Psoas muscle (tissue), 8 donors: Measurements from ENCODE around the gene STK38. TPM values are rescaled to one million over a fixed set of nuclear protein-coding genes. Genes with fewer than 3 reads are reported as not detected.
"Not testable (repeated sequence)": the region's sequence is repeated elsewhere in the genome, so short reads cannot be mapped to it uniquely, and the experiment has no call there.

Experiments used
- ATAC-seq, 4 donors: fragments of 200-7000 bp; cut with Tn5 transposase; one replicate each; pipeline ENCODE4 v1.9.1; 2020; ENCODE audit warnings: moderate library complexity in 3 of 4, mild to moderate bottlenecking in 2 of 4
- DNase-seq, 2 donors: peaks; one replicate each; pipeline ENCODE4 v3.0.0-alpha.2; 2020
- H3K27ac ChIP-seq: fragments of 200-600 bp; one replicate; pipeline ENCODE4 v1.8.0; 2022
- H3K27me3 ChIP-seq, 3 donors: fragments of 200-600 bp in 1 of 3; one replicate each; pipeline versions ENCODE4 v1.6.1 to v1.8.0; 2013 to 2022; ENCODE audit warnings: low read length in 2 of 3, mild to moderate bottlenecking in 2 of 3, moderate library complexity in 1 of 3; ENCODE audit not compliant: insufficient read depth in 3 of 3
- H3K36me3 ChIP-seq, 2 donors: fragments of 200-600 bp in 1 of 2; one replicate each; pipeline versions ENCODE4 v1.6.1 to v1.8.0; 2013 to 2022; ENCODE audit warnings: low read depth in 1 of 2, mild to moderate bottlenecking in 1 of 2, moderate library complexity in 1 of 2; ENCODE audit not compliant: insufficient read depth in 1 of 2
- H3K4me1 ChIP-seq: fragments of 200-600 bp; one replicate; pipeline ENCODE4 v1.8.0; 2022
- H3K4me3 ChIP-seq: fragments of 200-600 bp; one replicate; pipeline ENCODE4 v1.8.0; 2022; ENCODE audit warnings: mild to moderate bottlenecking
- H3K9me3 ChIP-seq: fragments of 200-600 bp; one replicate; pipeline ENCODE4 v1.8.0; 2022
- CTCF ChIP-seq: fragments of 200-600 bp; IDR thresholded peaks from one replicate; pipeline ENCODE4 v1.8.0; 2022; ENCODE audit warnings: antibody characterized with exemption
- WGBS, 3 donors: extraction: QIAGEN DNeasy Blood & Tissue Kit; methylation state at CpG; one replicate each; pipeline versions ENCODE4 v1.1.6 to v1.1.7; 2013; 5-methylcytosine and 5-hydroxymethylcytosine counted together
- intact Hi-C, 2 donors: fragments of 100-400 bp; cut with DNase I; formaldehyde crosslinking; loops; one replicate each; pipeline versions ENCODE4 v1.11.0 to v1.14.2; 2022
- polyA plus RNA-seq, 3 donors: library from polyadenylated mRNA; stranded (reverse); fragments of 200-250 nt; gene quantifications; one replicate each; pipeline ENCODE4 v1.2.3, GENCODE V29; 2013
- total RNA-seq, 4 donors: library from RNA; stranded (reverse); fragmentation: NEBNext Ultra II Directional in 2 of 4; extraction: Animal tissue kit (Norgen Biotek cat#: 25700) in 2 of 4; gene quantifications; one replicate each; pipeline versions ENCODE4 v1.2.1 to v1.2.4, GENCODE V29; 2021 to 2023
- donor health status: healthy with polysubstance abuse.
- donor health status: DM: no; HTN: no; CAD: no; lungs with moderate emphysema.
- donor health status: Bipolar disorder and iron deficiency.
- donor health status: healthy.
- donor health status: DM: yes; HTN: yes; CAD: no.
- donor health status: DM: no; HTN: no; CAD: no.
- donor health status: DM: no; HTN: no; CAD: no.
- donor health status: DM: yes; HTN: yes; CAD: no.

STK38 gene
- total and polyA plus RNA-seq, 7 donors = 7.7 to 18.9 (median 11.7) TPM

GRCh38 chr6:36484736-36485135 is 62.5 kb downstream of the STK38 start:
- ATAC-seq (no peak), DNase-seq (no peak)
- Histone ChIP-seq H3K4me3 (no peak overlapping the region), H3K27ac (no peak overlapping the region), H3K4me1 (peaks cover 20% of the 10 kb centered on the region), H3K9me3 (no peaks in the 10 kb centered on the region), H3K27me3 (no peaks in the 10 kb centered on the region), H3K36me3 (peaks cover 22 to 96% of the 10 kb centered on the region in 2 donors)
- no peak for TF ChIP-seq CTCF
- intact Hi-C loops = no loop called here
- WGBS, 3 donors = 90 to 92% (median 92%) methylated on average over 5 of the region's 5 CpGs

- DNase-seq, H3K9me3 ChIP-seq, intact Hi-C loops, H3K27me3 ChIP-seq, H3K27ac ChIP-seq, ATAC-seq, H3K4me3 ChIP-seq: not testable (repeated sequence)
- Histone ChIP-seq H3K36me3 (peaks cover 18 to 99% of the 10 kb centered on the region in 2 donors), H3K4me1 (peaks cover 13% of the 10 kb centered on the region)
- WGBS, 3 donors = 46 to 68% (median 51%) methylated on average over 5 of the region's 5 CpGs
These were observed 64.0 kb downstream of the STK38 start for GRCh38 chr6:36483326-36483725.

- Histone ChIP-seq H3K36me3 (peaks cover 3 to 84% of the 10 kb centered on the region in 2 donors), H3K4me3 (no peak overlapping the region), H3K4me1 (peaks cover 5% of the 10 kb centered on the region), H3K27ac (no peak overlapping the region), H3K9me3 (no peaks in the 10 kb centered on the region), H3K27me3 (no peaks in the 10 kb centered on the region)
- intact Hi-C loops = no loop called here
- TF ChIP-seq CTCF = no peak
- WGBS, 3 donors = 78 to 97% (median 83%) methylated on average over 1 of the region's 1 CpG
- ATAC-seq = no peak
- no peak for DNase-seq
These were observed 68.0 kb downstream of the STK38 start for GRCh38 chr6:36479256-36479655.

- no peaks in the 10 kb centered on the region for H3K9me3 ChIP-seq
- no peak overlapping the region for H3K27ac ChIP-seq
- no peak overlapping the region for H3K4me3 ChIP-seq
- DNase-seq (no peak), ATAC-seq (no peak)
- intact Hi-C loops = no loop called here
- no peak for TF ChIP-seq CTCF
- no peaks in the 10 kb centered on the region for H3K27me3 ChIP-seq
- peaks cover 5% of the 10 kb centered on the region for H3K4me1 ChIP-seq
- H3K36me3 ChIP-seq = peaks cover 3 to 82% of the 10 kb centered on the region in 2 donors
- WGBS, 3 donors = 94 to 100% (median 100%) methylated on average over 1 to 2 of the region's 2 CpGs
These were observed 69.2 kb downstream of the STK38 start for GRCh38 chr6:36478051-36478526.

- 72 to 90% (median 84%) methylated on average over 3 of the region's 3 CpGs for WGBS, 3 donors
These were observed 77.3 kb downstream of the STK38 start for GRCh38 chr6:36469946-36470345.

More at GRCh38 chr6:36469946-36470345, 77.3 kb downstream of the STK38 start:
- no peaks in the 10 kb centered on the region for H3K4me1 ChIP-seq
- no peak for TF ChIP-seq CTCF
- ATAC-seq (no peak), DNase-seq (no peak)
- H3K27me3 ChIP-seq = no peaks in the 10 kb centered on the region
- intact Hi-C loops = no loop called here
- H3K4me3 ChIP-seq = no peak overlapping the region
- no peaks in the 10 kb centered on the region for H3K9me3 ChIP-seq
- no peak overlapping the region for H3K27ac ChIP-seq
- H3K36me3 ChIP-seq = peaks cover 6 to 48% of the 10 kb centered on the region in 2 donors
